ENCODE measurements around the gene TAF6L. TPM values are rescaled to one million over a fixed set of nuclear protein-coding genes. Genes with fewer than 3 reads are reported as not detected.

Gene TAF6L
- total and polyA plus RNA-seq, 9 donors = 5.4 to 33.6 (median 26.3) TPM

GRCh38 chr11:62770778-62771143 is 435 bp upstream of the TAF6L start:
- TF ChIP-seq CTCF (IDR thresholded peaks at IDR 0.05) = no peak
- no peak for TF ChIP-seq POLR2A (IDR thresholded peaks at IDR 0.05)
- no peak for TF ChIP-seq EP300 (IDR thresholded peaks at IDR 0.05)
- Histone ChIP-seq H3K27me3 (no peaks in the 10 kb centered on the region), H3K4me1 (ENCODE audit: insufficient read depth) (peaks cover 8% of the 10 kb centered on the region), H3K4me3 (peak overlapping the region; percentile 72), H3K27ac (peak overlapping the region in 1 of 2 donors; percentile 96), H3K9me3 (no peaks in the 10 kb centered on the region), H3K36me3 (no peaks in the 10 kb centered on the region)
- peak in 3 of 5 donors; percentile 35 to 52 (median 43) for DNase-seq
- intact Hi-C loops (cut with DNase I) = no loop called here
- WGBS, 3 donors = 1 to 2% (median 1%) methylated on average over 18 of the region's 18 CpGs

DNA sequence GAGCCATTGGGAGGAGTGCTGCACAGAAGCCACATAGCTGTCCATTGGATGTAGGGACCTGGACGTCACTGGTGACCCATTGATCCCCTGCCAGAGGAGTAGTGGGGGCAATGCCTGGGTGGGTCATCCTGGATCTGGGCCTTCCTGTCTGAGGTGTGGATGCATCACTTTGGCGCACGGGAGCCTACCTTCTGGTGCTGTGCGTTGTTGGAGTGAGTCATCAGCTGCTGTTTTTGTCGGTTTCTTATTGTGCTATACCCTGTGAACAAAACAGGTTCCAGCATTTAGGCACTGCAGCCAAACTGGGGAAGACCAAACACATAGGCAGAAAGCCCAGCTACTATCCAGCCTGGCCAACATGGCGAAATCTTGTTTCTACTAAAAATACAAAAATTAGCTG is 3.2 kb downstream of the TAF6L start:
- WGBS, 3 donors = 82 to 91% (median 86%) methylated on average over 6 of the region's 6 CpGs
- Histone ChIP-seq H3K4me1 (ENCODE audit: insufficient read depth) (peaks cover 8% of the 10 kb centered on the region), H3K4me3 (no peak overlapping the region), H3K27me3 (no peaks in the 10 kb centered on the region), H3K36me3 (no peaks in the 10 kb centered on the region), H3K27ac (no peak overlapping the region), H3K9me3 (no peaks in the 10 kb centered on the region)
- DNase-seq = no peak
- TF ChIP-seq EP300 (IDR thresholded peaks at IDR 0.05) = no peak
- no peak for TF ChIP-seq POLR2A (IDR thresholded peaks at IDR 0.05)
- TF ChIP-seq CTCF (IDR thresholded peaks at IDR 0.05) = no peak
- intact Hi-C loops (cut with DNase I) = no loop called here

DNA sequence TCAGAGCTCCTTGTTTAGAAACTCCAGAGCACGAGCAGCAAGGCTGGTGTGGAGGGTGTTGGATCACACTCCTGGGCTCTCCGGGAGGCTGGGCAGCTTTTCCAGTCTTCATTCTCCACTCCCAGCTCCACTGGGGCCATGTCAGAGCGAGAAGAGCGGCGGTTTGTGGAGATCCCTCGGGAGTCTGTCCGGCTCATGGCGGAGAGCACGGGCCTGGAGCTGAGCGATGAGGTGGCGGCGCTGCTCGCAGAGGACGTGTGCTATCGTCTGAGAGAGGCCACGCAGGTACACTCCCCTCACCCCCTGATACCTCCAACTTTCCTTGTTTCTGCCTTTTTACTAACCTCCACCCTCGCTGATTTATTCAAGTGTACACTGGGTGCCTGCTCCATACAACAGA is 4.5 kb downstream of the TAF6L start:
- Histone ChIP-seq H3K27me3 (no peaks in the 10 kb centered on the region), H3K9me3 (no peaks in the 10 kb centered on the region), H3K27ac (no peak overlapping the region), H3K36me3 (no peaks in the 10 kb centered on the region), H3K4me3 (no peak overlapping the region), H3K4me1 (ENCODE audit: insufficient read depth) (peaks cover 5% of the 10 kb centered on the region)
- TF ChIP-seq EP300 (IDR thresholded peaks at IDR 0.05) (no peak), POLR2A (IDR thresholded peaks at IDR 0.05) (no peak), CTCF (IDR thresholded peaks at IDR 0.05) (no peak)
- WGBS, 3 donors = 84 to 92% (median 88%) methylated on average over 17 of the region's 17 CpGs
- DNase-seq = no peak
- intact Hi-C loops (cut with DNase I) = no loop called here

GRCh38 chr11:62777389-62777788 is 6.2 kb downstream of the TAF6L start:
- Histone ChIP-seq H3K9me3 (no peaks in the 10 kb centered on the region), H3K4me1 (ENCODE audit: insufficient read depth) (no peaks in the 10 kb centered on the region), H3K4me3 (no peak overlapping the region), H3K27me3 (no peaks in the 10 kb centered on the region), H3K27ac (no peak overlapping the region), H3K36me3 (no peaks in the 10 kb centered on the region)
- no peak for TF ChIP-seq POLR2A (IDR thresholded peaks at IDR 0.05)
- no peak for TF ChIP-seq CTCF (IDR thresholded peaks at IDR 0.05)
- TF ChIP-seq EP300 (IDR thresholded peaks at IDR 0.05) = no peak
- 78 to 90% (median 80%) methylated on average over 2 of the region's 2 CpGs for WGBS, 3 donors
- DNase-seq = no peak
- intact Hi-C loops (cut with DNase I) = no loop called here

DNA sequence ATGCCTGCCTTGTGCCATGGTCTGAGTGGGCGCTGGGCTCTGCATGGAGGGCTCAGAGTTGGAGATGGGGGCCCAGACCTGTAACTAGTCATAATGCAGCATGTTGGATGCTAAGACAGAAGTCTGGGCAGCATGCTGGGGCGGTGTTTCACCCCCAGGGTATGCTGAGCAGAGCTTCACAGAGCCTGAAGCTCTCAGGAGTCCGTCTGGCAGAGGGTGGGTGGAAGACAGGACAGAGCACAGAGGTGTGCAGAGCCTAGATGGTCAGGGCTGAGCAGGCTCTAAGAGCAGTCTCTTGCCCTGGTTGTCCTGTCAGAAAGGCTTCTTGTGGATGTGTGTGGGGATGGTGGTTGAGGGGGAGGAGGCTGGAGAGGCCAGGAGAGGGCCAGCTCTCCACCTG is 7.2 kb downstream of the TAF6L start:
- Histone ChIP-seq H3K27ac (no peak overlapping the region), H3K4me1 (ENCODE audit: insufficient read depth) (no peaks in the 10 kb centered on the region), H3K4me3 (no peak overlapping the region), H3K36me3 (no peaks in the 10 kb centered on the region), H3K9me3 (no peaks in the 10 kb centered on the region), H3K27me3 (no peaks in the 10 kb centered on the region)
- intact Hi-C loops (cut with DNase I) = no loop called here
- WGBS, 3 donors = 86 to 94% (median 90%) methylated on average over 3 of the region's 3 CpGs
- no peak for DNase-seq
- no peak for TF ChIP-seq CTCF (IDR thresholded peaks at IDR 0.05)
- no peak for TF ChIP-seq EP300 (IDR thresholded peaks at IDR 0.05)
- TF ChIP-seq POLR2A (IDR thresholded peaks at IDR 0.05) = no peak

Data from ovary (tissue), 9 donors.